ENCODE results near the gene PDE6A.

Gene PDE6A

GRCh38 chr5:149975409-149975808, 30.8 kb upstream of the PDE6A start:
- no peak for TF ChIP-seq CTCF (conservative IDR thresholded peaks at IDR 0.05; ENCODE audit: low read depth, low read length)
- no peak for DNase-seq (ENCODE audit: low read depth)
- H3K4me3 ChIP-seq (ENCODE audit: low read length), result no peak overlapping the region

GRCh38 chr5:149969181-149969930, 24.8 kb upstream of the PDE6A start:
- TF ChIP-seq CTCF (conservative IDR thresholded peaks at IDR 0.05; ENCODE audit: low read depth, low read length), result no peak
- DNase-seq (ENCODE audit: low read depth), result no peak

DNA sequence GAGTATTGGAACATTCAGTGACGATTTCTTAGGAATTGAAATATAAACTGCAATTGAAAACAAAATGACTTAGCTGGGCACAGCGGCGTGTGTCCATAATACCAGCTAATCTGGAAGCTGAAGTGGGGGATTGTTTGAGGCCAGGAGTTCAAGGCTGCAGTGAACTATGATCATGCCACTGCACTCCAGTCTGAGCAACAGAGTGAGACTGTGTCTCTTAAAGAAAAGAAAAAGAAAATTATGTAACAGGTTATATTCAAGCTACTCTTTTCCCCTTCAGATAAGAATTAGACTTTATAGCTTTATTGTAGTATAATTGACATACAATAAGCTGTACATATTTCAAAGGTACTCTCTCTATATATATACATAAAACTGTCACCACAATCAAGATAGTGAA, 22.4 kb upstream of the PDE6A start:
- no peak overlapping the region for H3K4me3 ChIP-seq (ENCODE audit: low read length)
- TF ChIP-seq CTCF (conservative IDR thresholded peaks at IDR 0.05; ENCODE audit: low read depth, low read length), result no peak
- no peak for DNase-seq (ENCODE audit: low read depth)

More at GRCh38 chr5:149969181-149969930, 24.8 kb upstream of the PDE6A start:
- no peak overlapping the region for H3K4me3 ChIP-seq (ENCODE audit: low read length)

DNA sequence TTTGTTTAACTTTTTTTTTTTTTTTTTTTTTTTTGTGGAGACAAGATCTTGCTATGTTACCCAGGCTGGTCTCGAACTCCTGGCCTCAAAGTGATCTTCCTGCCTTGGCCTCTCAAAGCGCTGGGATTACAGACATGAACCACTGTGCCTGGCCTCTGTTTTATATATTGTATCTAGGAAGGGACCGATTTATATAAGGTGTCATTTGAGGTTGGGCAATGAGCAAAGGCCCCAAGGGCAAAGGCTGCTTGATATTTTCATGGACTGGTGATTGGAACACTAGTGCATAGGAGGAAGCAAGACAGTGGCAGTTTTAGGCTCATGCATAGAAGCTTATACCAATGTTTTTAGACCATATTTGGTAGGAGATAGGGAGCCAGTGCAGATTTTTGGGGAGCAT, 19.1 kb upstream of the PDE6A start:
- DNase-seq (ENCODE audit: low read depth), result no peak
- TF ChIP-seq CTCF (conservative IDR thresholded peaks at IDR 0.05; ENCODE audit: low read depth, low read length), result no peak
- H3K4me3 ChIP-seq (ENCODE audit: low read length), result no peak overlapping the region

- no peak for DNase-seq (ENCODE audit: low read depth)
- no peak for TF ChIP-seq CTCF (conservative IDR thresholded peaks at IDR 0.05; ENCODE audit: low read depth, low read length)
- H3K4me3 ChIP-seq (ENCODE audit: low read length), result no peak overlapping the region
These were observed 18.2 kb upstream of the PDE6A start for GRCh38 chr5:149962601-149963300.

DNA sequence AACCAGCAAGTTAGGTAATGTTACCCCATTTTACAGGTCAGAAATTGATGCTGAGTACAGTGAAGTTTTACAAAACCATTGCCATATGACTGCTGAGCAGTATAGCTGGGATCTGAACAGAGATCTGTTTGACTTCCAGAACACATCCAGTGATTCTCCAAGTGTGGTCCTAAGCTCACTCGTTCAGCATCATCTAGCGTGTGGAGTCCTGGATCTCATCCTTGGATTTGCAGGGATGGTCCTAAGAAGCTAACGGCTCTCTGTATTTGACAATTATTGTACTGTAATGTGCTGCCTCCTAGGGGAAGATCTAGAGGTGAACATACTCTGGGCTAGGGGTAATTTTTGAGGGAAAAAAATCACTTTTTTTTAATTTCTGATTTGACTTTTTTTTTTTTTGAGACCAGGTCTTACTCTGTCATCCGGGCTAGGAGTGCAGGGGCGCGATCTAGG, 17.4 kb upstream of the PDE6A start:
- TF ChIP-seq CTCF (conservative IDR thresholded peaks at IDR 0.05; ENCODE audit: low read depth, low read length), result peak; percentile 72
- H3K4me3 ChIP-seq (ENCODE audit: low read length), result no peak overlapping the region
- DNase-seq (ENCODE audit: low read depth), result no peak

All from retinal pigment epithelial cell (primary cell).